Activated B cell treated with CpG ODN at 0.5 μM for 24 hours (primary cell): ENCODE measurements around the gene CILP2. TPM values are rescaled to one million over a fixed set of nuclear protein-coding genes. Genes with fewer than 3 reads are reported as not detected.

Source experiments
- ATAC-seq: fragments of 200-7000 bp; cut with Tn5 transposase; one replicate; pipeline ENCODE4 v1.10.0; 2021; ENCODE audit warnings: low read depth, mild to moderate bottlenecking, moderate library complexity
- CTCF ChIA-PET: fragments of 350-600 bp; sonication (Branson Sonifier 250); formaldehyde crosslinking; loops from one replicate; lab custom pipeline; 2021; ENCODE audit warnings: antibody characterized with exemption; lab: Charles Lee
- POLR2A ChIA-PET: fragments of 350-600 bp; sonication (Branson Sonifier 250); formaldehyde crosslinking; loops from one replicate; lab custom pipeline; 2021; ENCODE audit warnings: antibody characterized with exemption; lab: Charles Lee
- DNase-seq: peaks from one replicate; pipeline ENCODE4 v3.0.0; 2022
- H3K27ac Mint-ChIP-seq: one replicate; pipeline ENCODE4 v1.8.0; 2020; ENCODE audit warnings: mixed read lengths
- H3K27me3 Mint-ChIP-seq: one replicate; pipeline ENCODE4 v1.8.0; 2021; ENCODE audit warnings: mixed read lengths
- H3K36me3 Mint-ChIP-seq: one replicate; pipeline ENCODE4 v1.8.0; 2021; ENCODE audit warnings: low read depth, mixed read lengths
- H3K4me1 Mint-ChIP-seq: one replicate; pipeline ENCODE4 v1.8.0; 2021; ENCODE audit warnings: mixed read lengths
- H3K4me3 Mint-ChIP-seq: one replicate; pipeline ENCODE4 v1.8.0; 2020; ENCODE audit warnings: mild to moderate bottlenecking, mixed read lengths
- H3K9me3 Mint-ChIP-seq: one replicate; pipeline ENCODE4 v1.8.0; 2020; ENCODE audit warnings: mixed read lengths
- CTCF ChIP-seq: fragments of 200-600 bp; IDR thresholded peaks from one replicate; pipeline ENCODE4 v1.8.0; 2022; ENCODE audit warnings: antibody characterized with exemption, mild to moderate bottlenecking
- intact Hi-C: fragments of 100-400 bp; cut with micrococcal nuclease; formaldehyde crosslinking; loops from one replicate; pipeline ENCODE4 v1.15.1; 2024
- total RNA-seq: library from RNA; stranded (reverse); gene quantifications from 2 replicates; pipeline ENCODE4 v1.2.3, GENCODE V29; 2022

Gene CILP2
- total RNA-seq, 1 donor from 2014 or later = 0.27 TPM

- intact Hi-C loops = no loop called here
- TF ChIP-seq CTCF = no peak
- POLR2A ChIA-PET = no interaction called here
- ATAC-seq (no peak), DNase-seq (no peak)
- CTCF ChIA-PET = no interaction called here
- Mint-ChIP-seq H3K27me3 (no peaks in the 10 kb centered on the region), H3K27ac (no peak overlapping the region), H3K9me3 (no peaks in the 10 kb centered on the region), H3K4me1 (no peaks in the 10 kb centered on the region), H3K36me3 (peaks cover 89% of the 10 kb centered on the region), H3K4me3 (no peak overlapping the region)
Observed at GRCh38 chr19:19502808-19503602, 35.1 kb upstream of the CILP2 start.

- intact Hi-C loops = no loop called here
- Mint-ChIP-seq H3K36me3 (peaks cover 73% of the 10 kb centered on the region), H3K27me3 (no peaks in the 10 kb centered on the region), H3K9me3 (no peaks in the 10 kb centered on the region), H3K27ac (no peak overlapping the region), H3K4me3 (no peak overlapping the region), H3K4me1 (no peaks in the 10 kb centered on the region)
- no peak for ATAC-seq
- DNase-seq = no peak
- ChIA-PET CTCF (no interaction called here), POLR2A (interaction anchor here (1.1 kb wide), 1 partner anchor 11 kb away, joined by 5 read pairs; the partner anchor contains the start of genes NDUFA13 and TSSK6)
- no peak for TF ChIP-seq CTCF
Observed at GRCh38 chr19:19504754-19505668, 33.1 kb upstream of the CILP2 start.

GRCh38 chr19:19505669-19506326 is 32.3 kb upstream of the CILP2 start:
- no peaks in the 10 kb centered on the region for H3K4me1 Mint-ChIP-seq
- no peaks in the 10 kb centered on the region for H3K27me3 Mint-ChIP-seq
- intact Hi-C loops = no loop called here
- no peak overlapping the region for H3K27ac Mint-ChIP-seq
- no peak for TF ChIP-seq CTCF
- ATAC-seq (no peak), DNase-seq (no peak)
- POLR2A ChIA-PET = no interaction called here
- peaks cover 65% of the 10 kb centered on the region for H3K36me3 Mint-ChIP-seq
- CTCF ChIA-PET = no interaction called here
- H3K4me3 Mint-ChIP-seq = no peak overlapping the region
- H3K9me3 Mint-ChIP-seq = no peaks in the 10 kb centered on the region

- ChIA-PET POLR2A (no interaction called here), CTCF (no interaction called here)
- DNase-seq (no peak), ATAC-seq (no peak)
- H3K27ac Mint-ChIP-seq = no peak overlapping the region
- intact Hi-C loops = no loop called here
- no peaks in the 10 kb centered on the region for H3K9me3 Mint-ChIP-seq
- H3K27me3 Mint-ChIP-seq = no peaks in the 10 kb centered on the region
- peaks cover 58% of the 10 kb centered on the region for H3K36me3 Mint-ChIP-seq
- H3K4me3 Mint-ChIP-seq = no peak overlapping the region
- no peak for TF ChIP-seq CTCF
- no peaks in the 10 kb centered on the region for H3K4me1 Mint-ChIP-seq
Observed at GRCh38 chr19:19506592-19506991, 31.5 kb upstream of the CILP2 start.
